ENCODE data around the gene GDI2.
A peak's percentile ranks its signal among the peaks of the same experiment; 100 is the strongest.
"Not testable (repeated sequence)": the region's sequence is repeated elsewhere in the genome, so short reads cannot be mapped to it uniquely, and the experiment has no call there.

The GDI2 gene

GRCh38 chr10:5782174-5782573 lies 31.1 kb downstream of the GDI2 start:
- no peak for ATAC-seq

- ATAC-seq = no peak
Observed at GRCh38 chr10:5779730-5780129, 33.5 kb downstream of the GDI2 start.

- not testable (repeated sequence) for ATAC-seq
Observed at GRCh38 chr10:5777758-5778157, 35.5 kb downstream of the GDI2 start.

- no peak for ATAC-seq
Observed at GRCh38 chr10:5776881-5777197, 36.4 kb downstream of the GDI2 start.

GRCh38 chr10:5776136-5776880 lies 36.9 kb downstream of the GDI2 start:
- no peak for ATAC-seq

- peak; percentile 98 to 99 for ATAC-seq
Observed at GRCh38 chr10:5775685-5776084, 37.5 kb downstream of the GDI2 start.

- no peak for ATAC-seq
Observed at GRCh38 chr10:5774987-5775620, 38.1 kb downstream of the GDI2 start.

- ATAC-seq = no peak
Observed at GRCh38 chr10:5766189-5766588, 47.0 kb downstream of the GDI2 start.

- ATAC-seq = no peak
Observed at GRCh38 chr10:5765617-5766016, 47.6 kb downstream of the GDI2 start.

- ATAC-seq = no peak
Observed at GRCh38 chr10:5764422-5765297, 48.6 kb downstream of the GDI2 start.

GRCh38 chr10:5762531-5762930 lies 50.7 kb downstream of the GDI2 start:
- ATAC-seq = no peak

- no peak for ATAC-seq
Observed at GRCh38 chr10:5761220-5761619, 52.0 kb downstream of the GDI2 start.

GRCh38 chr10:5760515-5760914 lies 52.7 kb downstream of the GDI2 start:
- ATAC-seq = no peak

GRCh38 chr10:5758927-5759326 lies 54.3 kb downstream of the GDI2 start:
- no peak for ATAC-seq

GRCh38 chr10:5757766-5758517 lies 55.3 kb downstream of the GDI2 start:
- no peak for ATAC-seq

- no peak for ATAC-seq
Observed at GRCh38 chr10:5752301-5752871, 60.8 kb downstream of the GDI2 start.

- no peak for ATAC-seq
Observed at GRCh38 chr10:5751601-5752253, 61.5 kb downstream of the GDI2 start.

- no peak for ATAC-seq
Observed at GRCh38 chr10:5748394-5748803, 64.8 kb downstream of the GDI2 start.

GRCh38 chr10:5746197-5746596 lies 67.0 kb downstream of the GDI2 start:
- ATAC-seq = no peak

- no peak for ATAC-seq
Observed at GRCh38 chr10:5744849-5745248, 68.4 kb downstream of the GDI2 start.

- ATAC-seq = no peak
Observed at GRCh38 chr10:5743736-5744135, 69.5 kb downstream of the GDI2 start.

- no peak for ATAC-seq
Observed at GRCh38 chr10:5742116-5742515, 71.1 kb downstream of the GDI2 start.
